NOMO-1 treated with DMSO at 0.1 percent for 48 hours (cell line): ENCODE measurements around the gene NBEAL2.

Experiments used
- DNase-seq: peaks from one replicate; lab custom pipeline; 2025; ENCODE audit not compliant: unreplicated experiment; lab: John Stamatoyannopoulos, UW

Gene NBEAL2

DNA sequence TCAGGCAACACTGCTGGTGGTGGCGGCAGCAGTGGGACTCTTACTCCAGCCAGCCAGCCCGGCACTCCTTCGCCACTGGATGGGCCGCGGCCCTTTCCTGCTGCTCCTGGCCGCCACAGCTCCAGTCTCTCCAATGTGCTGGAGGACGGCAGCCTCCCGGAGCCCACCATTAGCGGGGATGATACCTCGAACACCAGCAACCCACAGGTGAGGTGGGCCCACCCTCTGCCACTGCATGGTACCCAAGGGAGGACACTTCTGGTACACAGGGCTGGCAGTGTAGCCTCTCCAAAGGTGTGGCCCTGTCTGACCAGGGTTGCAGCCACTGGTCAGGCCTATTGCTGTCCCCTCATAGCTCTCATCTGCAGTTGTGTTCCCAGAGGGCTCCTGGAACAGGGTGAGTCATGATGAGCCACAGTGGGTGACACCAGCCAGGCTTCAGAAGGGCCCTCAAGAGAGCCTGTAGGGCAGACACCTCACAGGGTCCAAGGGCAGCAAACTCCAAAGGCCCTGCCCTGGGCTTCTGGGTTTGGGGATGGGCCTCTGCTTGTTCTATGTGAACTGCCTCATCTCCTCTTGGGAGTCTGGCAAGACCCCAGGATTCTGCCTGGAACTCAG lies 20.8 kb downstream of the NBEAL2 start:
- no peak for DNase-seq

DNA sequence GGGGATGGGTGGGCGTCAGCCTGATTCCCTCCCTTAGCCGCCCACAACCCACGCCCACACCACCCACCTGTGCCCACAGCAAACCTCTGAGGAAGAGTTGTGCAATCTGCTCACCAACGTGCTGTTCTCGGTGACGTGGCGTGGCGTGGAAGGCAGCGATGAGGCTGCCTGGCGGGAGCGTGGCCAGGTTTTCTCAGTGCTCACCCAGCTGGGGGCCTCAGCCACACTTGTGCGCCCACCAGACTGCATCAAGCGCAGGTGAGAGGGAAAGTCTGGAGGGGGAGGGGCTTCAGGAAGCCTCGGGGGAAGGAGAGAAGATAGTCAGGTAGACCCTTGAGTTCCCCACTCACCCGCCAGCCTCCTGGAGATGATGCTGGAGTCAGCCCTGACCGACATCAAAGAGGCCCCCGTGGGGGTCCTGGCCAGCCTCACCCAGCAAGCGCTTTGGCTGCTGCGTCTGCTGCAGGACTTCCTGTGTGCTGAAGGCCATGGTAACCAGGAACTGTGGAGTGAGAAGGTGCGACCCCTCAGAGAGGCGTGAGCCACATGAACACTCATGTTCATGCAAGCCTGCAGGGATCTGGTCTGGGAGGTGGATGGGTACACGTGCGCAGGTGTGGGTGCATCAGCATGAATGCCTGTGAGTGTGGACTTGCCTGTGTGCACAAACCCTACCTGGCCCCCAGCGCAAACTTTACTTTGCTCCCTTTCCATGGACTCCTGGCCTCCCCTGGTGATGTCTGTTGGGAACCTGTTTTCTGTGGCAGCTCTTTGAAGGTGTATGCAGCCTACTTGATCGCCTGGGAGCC lies 21.7 kb downstream of the NBEAL2 start:
- DNase-seq = no peak

DNA sequence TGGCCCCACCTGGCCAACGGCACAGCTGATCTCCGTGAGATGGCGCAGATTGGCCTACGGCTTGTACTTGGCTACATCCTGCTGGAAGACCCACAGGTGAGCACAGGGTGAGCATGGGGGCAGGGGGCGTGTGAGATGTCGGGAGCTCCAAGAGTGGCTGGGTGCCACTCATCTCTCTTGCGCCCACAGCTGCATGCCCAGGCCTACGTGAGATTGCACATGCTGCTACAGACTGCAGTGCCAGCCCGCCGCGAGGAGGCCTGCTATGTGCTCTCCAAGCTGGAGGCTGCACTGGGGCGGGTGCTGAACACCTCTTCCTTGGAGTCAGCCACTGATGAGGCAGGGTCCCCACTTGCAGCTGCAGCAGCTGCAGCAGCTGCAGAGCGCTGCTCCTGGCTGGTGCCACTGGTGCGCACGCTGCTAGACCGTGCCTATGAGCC lies 22.3 kb downstream of the NBEAL2 start:
- DNase-seq = no peak

DNA sequence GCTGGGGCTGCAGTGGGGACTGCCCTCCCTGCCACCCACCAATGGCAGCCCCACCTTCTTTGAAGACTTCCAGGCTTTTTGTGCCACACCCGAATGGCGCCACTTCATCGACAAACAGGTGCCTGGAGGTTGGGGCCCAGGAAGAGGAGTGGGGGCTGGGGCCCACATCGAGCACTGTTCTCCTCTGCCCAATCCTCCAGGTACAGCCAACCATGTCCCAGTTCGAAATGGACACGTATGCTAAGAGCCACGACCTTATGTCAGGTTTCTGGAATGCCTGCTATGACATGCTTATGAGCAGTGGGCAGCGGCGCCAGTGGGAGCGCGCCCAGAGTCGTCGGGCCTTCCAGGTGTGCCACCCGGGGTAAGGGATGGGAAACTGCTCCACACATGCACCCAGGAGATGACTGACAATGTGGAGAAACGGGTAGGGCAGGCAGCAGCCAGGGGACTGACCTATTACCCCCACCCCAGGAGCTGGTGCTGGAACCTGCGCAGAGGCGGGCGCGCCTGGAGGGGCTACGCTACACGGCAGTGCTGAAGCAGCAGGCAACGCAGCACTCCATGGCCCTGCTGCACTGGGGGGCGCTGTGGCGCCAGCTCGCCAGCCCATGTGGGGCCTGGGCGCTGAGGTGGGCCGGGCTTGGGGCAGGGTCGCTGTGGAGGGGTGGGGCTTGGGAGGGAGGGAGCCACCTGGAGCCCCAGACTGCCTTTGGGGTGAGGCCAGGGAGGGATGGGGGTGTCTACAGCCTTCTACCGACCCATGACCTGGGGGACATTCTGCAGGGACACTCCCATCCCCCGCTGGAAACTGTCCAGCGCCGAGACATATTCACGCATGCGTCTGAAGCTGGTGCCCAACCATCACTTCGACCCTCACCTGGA lies 22.9 kb downstream of the NBEAL2 start:
- no peak for DNase-seq

DNA sequence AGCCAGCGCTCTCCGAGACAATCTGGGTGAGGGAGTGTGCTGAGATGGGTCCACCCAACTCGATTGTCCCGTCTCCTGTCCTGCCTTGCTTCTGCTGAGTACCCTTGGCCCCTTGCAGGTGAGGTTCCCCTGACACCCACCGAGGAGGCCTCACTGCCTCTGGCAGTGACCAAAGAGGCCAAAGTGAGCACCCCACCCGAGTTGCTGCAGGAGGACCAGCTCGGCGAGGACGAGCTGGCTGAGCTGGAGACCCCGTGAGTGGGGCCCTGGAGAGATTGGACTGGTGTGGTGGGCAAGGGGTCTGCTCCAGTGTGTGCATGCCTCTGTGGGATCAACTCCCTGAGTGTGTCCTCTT lies 23.6 kb downstream of the NBEAL2 start:
- no peak for DNase-seq

DNA sequence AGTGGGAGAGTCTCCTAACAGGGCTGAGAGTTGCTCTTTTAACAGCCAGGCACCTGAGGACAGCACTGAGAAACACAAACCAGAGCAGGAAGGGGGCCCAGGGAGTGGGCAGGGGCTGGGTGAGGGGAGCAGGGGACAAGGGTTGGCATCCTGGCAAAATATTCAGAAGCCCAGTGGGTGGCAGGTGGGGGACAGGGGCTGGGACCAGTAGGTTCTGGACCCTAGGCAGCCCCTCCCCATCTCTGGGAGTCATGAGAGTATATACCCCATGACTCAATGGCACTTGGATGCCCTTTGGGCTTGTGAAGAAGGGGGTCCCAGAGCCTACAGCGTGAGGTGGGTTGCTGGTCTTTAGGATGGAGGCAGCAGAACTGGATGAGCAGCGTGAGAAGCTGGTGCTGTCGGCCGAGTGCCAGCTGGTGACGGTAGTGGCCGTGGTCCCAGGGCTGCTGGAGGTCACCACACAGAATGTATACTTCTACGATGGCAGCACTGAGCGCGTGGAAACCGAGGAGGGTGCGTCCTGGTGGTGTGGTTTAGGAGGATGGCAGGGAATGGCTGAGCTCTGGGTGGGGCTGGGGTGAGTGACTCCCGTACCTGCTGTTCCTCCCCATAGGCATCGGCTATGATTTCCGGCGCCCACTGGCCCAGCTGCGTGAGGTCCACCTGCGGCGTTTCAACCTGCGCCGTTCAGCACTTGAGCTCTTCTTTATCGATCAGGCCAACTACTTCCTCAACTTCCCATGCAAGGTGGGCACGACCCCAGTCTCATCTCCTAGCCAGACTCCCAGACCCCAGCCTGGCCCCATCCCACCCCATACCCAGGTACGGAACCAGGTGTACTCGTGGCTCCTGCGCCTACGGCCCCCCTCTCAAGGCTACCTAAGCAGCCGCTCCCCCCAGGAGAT lies 24.2 kb downstream of the NBEAL2 start:
- DNase-seq = no peak

DNA sequence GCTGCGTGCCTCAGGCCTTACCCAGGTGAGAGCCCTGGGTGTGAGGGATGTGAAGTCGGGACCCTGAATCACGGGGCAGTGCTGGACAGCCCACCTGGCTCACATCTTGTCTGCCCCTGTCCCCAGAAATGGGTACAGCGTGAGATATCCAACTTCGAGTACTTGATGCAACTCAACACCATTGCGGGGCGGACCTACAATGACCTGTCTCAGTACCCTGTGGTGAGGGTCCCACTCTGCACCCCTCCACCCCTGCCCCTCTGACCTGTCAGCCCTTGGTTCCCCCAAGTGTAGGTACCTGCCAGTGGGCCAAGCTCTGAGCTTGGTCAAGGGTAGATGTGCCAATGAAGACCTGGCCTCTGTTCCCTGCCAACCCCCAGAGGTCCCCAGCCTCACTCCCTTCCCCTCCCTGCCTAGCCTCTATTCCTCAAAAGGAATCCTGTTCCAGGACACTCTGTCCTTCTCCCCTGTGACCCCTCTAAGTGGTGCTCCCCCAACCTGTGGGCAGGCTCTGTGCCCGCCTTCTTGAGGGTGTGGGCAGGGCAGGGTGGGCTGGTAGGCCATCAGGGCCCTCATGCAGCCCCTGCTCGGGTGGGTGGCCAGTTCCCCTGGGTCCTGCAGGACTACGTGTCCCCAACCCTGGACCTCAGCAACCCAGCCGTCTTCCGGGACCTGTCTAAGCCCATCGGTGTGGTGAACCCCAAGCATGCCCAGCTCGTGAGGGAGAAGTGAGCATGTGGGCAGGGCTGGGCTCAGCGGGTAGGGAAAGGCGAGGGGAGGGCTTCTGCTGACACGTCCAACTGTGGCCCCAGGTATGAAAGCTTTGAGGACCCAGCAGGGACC lies 25.1 kb downstream of the NBEAL2 start:
- no peak for DNase-seq

DNA sequence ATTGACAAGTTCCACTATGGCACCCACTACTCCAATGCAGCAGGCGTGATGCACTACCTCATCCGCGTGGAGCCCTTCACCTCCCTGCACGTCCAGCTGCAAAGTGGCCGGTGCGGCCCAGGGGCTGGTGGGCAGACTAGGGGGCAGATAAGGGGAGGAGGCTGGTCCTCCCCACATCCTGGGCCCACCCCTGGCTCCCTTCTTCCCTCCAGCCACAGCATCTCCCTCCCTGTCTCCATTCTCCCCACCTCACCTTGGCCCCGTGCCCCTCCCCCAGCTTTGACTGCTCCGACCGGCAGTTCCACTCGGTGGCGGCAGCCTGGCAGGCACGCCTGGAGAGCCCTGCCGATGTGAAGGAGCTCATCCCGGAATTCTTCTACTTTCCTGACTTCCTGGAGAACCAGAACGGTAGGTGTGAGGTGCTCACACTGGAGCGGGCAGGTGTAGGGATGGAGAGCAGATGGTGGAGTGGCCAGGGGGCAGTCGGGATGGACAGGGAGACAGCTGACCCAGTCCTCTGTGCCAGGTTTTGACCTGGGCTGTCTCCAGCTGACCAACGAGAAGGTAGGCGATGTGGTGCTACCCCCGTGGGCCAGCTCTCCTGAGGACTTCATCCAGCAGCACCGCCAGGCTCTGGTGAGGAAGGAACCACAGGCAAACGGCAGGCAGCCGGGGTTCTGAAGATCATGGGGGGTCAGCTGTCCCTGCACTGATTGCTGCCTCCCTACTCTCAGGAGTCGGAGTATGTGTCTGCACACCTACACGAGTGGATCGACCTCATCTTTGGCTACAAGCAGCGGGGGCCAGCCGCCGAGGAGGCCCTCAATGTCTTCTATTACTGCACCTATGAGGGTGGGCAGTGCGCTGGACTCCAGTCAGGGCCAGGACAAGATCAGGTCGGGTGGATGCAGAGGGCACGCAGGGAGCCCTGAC lies 26.0 kb downstream of the NBEAL2 start:
- no peak for DNase-seq

DNA sequence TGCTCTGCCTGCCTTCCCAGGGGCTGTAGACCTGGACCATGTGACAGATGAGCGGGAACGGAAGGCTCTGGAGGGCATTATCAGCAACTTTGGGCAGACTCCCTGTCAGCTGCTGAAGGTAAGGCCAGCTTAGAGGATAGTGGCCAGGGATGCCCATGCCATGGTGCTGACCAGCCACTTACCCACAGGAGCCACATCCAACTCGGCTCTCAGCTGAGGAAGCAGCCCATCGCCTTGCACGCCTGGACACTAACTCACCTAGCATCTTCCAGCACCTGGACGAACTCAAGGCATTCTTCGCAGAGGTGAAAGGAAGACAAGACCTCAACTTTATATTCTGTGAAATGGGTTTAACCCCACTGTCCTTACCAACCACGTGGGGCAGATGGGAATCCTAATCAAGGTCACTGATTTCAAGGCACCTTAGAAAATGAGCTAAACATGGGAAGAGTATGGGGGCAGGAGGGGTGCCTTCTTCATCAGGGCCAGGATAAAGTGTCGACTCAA lies 26.7 kb downstream of the NBEAL2 start:
- DNase-seq = no peak

DNA sequence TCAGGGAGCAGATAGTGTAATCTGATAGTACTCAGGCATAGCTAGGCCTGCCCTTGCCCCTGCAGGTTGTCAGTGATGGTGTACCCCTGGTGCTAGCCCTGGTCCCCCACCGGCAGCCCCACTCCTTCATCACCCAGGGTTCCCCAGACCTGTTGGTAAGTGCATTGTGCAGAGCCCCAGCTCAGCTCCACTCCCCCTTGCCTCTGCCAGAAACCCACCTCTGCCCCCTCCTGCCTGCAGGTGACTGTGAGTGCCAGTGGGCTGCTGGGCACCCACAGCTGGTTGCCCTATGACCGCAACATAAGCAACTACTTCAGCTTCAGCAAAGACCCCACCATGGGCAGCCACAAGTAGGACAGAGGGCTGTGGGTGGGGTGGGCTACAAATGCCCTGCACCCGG lies 27.5 kb downstream of the NBEAL2 start:
- DNase-seq = no peak

DNA sequence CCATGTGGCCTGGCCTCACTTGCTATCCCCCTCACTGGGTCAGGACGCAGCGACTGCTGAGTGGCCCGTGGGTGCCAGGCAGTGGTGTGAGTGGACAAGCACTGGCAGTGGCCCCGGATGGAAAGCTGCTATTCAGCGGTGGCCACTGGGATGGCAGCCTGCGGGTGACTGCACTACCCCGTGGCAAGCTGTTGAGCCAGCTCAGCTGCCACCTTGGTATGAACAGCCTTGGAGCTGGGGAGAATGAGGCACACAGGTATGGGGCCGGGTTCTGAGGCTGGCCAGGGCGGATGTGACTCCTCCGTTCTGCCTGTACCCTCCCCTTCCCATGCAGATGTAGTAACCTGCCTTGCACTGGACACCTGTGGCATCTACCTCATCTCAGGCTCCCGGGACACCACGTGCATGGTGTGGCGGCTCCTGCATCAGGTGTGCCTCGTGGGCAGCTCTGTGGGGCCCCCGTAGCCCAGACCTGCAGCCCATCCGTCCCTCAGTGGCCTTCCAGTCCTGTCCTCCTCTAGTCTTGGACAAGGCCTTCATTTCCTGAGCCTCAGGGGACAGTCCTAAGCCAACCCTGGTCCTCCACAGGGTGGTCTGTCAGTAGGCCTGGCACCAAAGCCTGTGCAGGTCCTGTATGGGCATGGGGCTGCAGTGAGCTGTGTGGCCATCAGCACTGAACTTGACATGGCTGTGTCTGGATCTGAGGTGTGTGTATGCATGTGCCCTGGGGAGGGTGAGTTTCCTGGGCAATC lies 28.2 kb downstream of the NBEAL2 start:
- no peak for DNase-seq

DNA sequence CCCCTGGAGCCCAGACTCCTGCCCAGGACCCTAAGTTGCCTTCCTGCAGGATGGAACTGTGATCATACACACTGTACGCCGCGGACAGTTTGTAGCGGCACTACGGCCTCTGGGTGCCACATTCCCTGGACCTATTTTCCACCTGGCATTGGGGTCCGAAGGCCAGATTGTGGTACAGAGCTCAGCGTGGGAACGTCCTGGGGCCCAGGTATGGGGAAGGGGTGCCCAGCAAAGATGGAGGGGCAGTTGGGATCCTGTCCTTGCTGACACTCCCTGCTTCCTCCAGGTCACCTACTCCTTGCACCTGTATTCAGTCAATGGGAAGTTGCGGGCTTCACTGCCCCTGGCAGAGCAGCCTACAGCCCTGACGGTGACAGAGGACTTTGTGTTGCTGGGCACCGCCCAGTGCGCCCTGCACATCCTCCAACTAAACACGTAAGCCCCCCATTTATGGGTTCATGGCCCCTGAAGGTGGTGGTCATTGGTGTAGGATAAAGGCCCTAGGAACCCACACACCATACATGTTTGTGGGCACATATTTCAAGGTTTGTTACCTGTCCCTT lies 28.8 kb downstream of the NBEAL2 start:
- no peak for DNase-seq

DNA sequence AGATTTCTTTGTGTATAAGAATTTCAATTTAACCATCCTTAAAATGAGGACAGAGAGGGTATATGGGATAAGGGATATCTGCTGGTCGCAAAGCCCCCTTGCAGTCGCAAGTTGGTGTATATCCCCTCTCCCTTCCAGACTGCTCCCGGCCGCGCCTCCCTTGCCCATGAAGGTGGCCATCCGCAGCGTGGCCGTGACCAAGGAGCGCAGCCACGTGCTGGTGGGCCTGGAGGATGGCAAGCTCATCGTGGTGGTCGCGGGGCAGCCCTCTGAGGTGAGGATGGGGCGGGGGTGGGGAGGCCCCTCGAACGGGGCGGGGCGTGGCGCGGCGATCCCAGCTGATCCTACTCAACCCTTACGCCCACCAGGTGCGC lies 29.4 kb downstream of the NBEAL2 start:
- DNase-seq = no peak

DNA sequence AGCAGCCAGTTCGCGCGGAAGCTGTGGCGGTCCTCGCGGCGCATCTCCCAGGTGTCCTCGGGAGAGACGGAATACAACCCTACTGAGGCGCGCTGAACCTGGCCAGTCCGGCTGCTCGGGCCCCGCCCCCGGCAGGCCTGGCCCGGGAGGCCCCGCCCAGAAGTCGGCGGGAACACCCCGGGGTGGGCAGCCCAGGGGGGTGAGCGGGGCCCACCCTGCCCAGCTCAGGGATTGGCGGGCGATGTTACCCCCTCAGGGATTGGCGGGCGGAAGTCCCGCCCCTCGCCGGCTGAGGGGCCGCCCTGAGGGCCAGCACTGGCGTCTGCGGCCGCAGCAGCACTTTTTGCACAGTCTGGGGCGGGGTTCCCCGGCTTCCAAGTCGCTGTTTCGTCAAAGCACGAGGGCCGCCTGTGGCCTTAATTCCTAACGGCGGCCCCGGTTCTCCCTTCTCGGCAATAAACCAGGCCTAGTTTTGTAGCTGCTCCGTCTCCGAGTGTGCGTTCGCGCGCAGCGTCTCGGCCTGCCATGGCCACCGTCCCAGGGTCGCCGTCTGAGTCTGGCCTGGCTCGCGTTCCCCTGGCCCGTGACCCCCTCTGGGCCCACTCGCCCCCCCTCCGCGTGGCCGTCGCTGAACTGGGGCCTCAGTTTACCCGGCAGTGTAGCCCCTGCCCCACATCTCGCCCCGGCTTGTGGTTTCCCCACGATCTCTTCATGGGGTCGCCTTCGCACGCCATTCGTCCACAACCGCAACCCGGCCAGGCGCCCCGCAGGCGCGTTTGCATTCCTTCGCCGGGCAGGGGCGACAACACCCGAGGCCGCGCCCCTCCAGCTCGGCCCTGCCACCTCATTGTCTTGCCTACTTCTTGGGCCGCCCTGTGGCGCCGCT lies 30.0 kb downstream of the NBEAL2 start:
- no peak for DNase-seq

DNA sequence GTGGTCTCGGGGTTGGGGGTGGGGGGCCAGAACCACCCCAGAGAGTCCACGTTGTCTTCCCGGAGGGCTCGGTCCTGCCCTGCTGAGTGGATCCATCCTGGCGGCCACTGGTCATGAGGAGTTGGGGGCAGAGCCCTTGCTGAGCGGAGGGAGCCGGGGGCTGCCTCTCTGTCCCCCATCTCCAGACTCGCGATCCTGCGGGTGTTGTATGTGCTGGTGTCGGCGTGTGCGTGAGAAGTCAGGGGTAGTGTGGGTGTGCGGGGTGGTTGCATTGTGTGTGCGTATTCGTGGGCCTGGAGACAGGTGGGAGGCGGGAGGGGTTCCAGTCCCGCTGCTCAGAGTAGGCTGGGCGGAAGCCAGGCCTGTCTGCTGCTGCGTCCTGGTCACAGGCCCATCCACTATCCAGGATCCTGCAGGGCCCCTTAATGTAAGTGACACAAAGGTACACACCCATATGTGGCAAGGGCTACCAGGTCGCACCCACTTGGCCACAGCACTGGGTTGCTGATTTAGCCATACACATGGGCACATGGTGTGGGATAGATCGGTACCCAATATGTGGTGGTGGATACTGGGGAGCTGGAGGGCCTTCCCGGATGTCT lies 30.7 kb downstream of the NBEAL2 start:
- no peak for DNase-seq

DNA sequence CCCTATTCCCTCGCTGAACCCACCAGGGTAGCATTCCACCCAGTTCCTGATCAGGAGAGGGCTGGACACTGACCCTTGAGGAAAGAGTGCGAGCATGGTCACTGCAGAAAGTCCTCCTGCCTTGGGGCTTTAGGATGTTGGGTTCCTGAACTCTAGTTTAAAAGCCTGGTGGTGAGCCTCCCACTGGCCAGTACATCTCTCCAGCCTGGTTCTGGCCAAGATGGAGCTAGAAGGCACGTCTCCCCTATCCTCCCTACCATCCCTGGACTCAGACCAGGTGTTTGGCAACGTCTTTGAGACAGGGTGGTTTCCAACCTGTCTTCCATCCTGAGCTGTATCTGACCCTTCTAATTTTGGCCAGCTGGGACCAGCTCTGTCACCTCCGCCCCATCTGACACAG lies 31.4 kb downstream of the NBEAL2 start:
- no peak for DNase-seq
